ENCODE results near the gene CD200. TPM values are rescaled to one million over a fixed set of nuclear protein-coding genes. Genes with fewer than 3 reads are reported as not detected.

The CD200 gene
- total and polyA plus RNA-seq, 10 of the 15 experiments (the other 5 are each of a cell fraction or from before 2014, with no cell fraction given) = 21.2 to 84.3 (median 33.2) TPM

DNA sequence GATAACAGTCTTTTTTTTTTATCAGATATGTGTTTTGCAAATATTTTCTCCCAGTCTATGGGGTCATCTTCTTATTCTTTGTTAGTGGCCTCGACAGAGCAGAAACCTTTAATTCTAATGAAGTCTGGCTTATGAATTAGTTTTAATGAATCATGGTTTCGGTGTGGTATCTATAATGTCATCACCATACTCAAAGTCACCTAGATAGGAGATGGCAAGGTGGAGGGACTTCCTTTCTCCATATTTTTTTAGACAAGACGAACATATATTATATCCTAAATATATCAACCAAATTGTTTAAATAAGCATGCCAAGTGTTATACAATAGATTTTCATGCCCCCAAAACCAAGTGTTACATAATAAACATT lies 60.4 kb downstream of the CD200 start:
- no peak for ATAC-seq
- Histone ChIP-seq H3K79me2 (ENCODE audit: control insufficient read depth, insufficient read depth, low read length) (no peaks in the 10 kb centered on the region), H3K4me2 (ENCODE audit: control insufficient read depth, insufficient read depth) (no peak overlapping the region), H2AFZ (ENCODE audit: control insufficient read depth, low read depth, low read length) (no peak overlapping the region), H3K4me3 (no peak overlapping the region), H3K9me3 (replicated peaks; ENCODE audit: control insufficient read depth, insufficient read depth, low read length) (no peaks in the 10 kb centered on the region; the same call in 1 of the 3 replicates), H3K9ac (ENCODE audit: control insufficient read depth, insufficient read depth, low read length) (no peak overlapping the region), H3K36me3 (ENCODE audit: control insufficient read depth in 2 of 2, insufficient read depth in 2 of 2, low read length in 1 of 2) (no peaks in the 10 kb centered on the region), H3K27me3 (replicated peaks in 1 of 2; ENCODE audit: control insufficient read depth in 2 of 2, insufficient read depth in 2 of 2, low read length in 1 of 2) (no peaks in the 10 kb centered on the region), H3K4me1 (ENCODE audit: control insufficient read depth, insufficient read depth, low read length) (peaks cover 6% of the 10 kb centered on the region; the same call in 1 of the 2 replicates), H4K20me1 (ENCODE audit: control insufficient read depth, insufficient read depth) (no peaks in the 10 kb centered on the region), H3K27ac (ENCODE audit: control insufficient read depth, insufficient read depth) (no peak overlapping the region)
- SMC1A ChIA-PET (ENCODE audit: uncharacterized antibody, unreplicated experiment) = interaction anchor here (1.9 kb wide), 1 partner anchor 11 kb away, joined by 5 read pairs; no protein-coding TSS in a partner anchor
- WGBS (ENCODE audit: insufficient coverage, insufficient replicate concordance, low lambda C conversion rate, missing lambda C conversion rate) = 48% methylated on average over 3 of the region's 3 CpGs
- intact Hi-C loops (cut with micrococcal nuclease; ENCODE audit: unreplicated experiment) (no loop called here), in situ Hi-C loops (cut with MboI) (no loop called here)
- CTCF ChIA-PET = interaction anchor here (0.9 kb wide), 1 partner anchor 27 kb away, joined by 3 read pairs; no protein-coding TSS in a partner anchor
- POLR2A ChIA-PET = no interaction called here
- RAD21 ChIA-PET (ENCODE audit: unreplicated experiment) = interaction anchor here (0.8 kb wide), 1 partner anchor 30 kb away, joined by 3 read pairs; no protein-coding TSS in a partner anchor
- no TSS peak for BruUV-seq (replicated peaks)
- DNase-seq (ENCODE audit: low read depth, low spot score) = no peak
- FAIRE-seq = no peak
- TF ChIP-seq, protein P1, sequence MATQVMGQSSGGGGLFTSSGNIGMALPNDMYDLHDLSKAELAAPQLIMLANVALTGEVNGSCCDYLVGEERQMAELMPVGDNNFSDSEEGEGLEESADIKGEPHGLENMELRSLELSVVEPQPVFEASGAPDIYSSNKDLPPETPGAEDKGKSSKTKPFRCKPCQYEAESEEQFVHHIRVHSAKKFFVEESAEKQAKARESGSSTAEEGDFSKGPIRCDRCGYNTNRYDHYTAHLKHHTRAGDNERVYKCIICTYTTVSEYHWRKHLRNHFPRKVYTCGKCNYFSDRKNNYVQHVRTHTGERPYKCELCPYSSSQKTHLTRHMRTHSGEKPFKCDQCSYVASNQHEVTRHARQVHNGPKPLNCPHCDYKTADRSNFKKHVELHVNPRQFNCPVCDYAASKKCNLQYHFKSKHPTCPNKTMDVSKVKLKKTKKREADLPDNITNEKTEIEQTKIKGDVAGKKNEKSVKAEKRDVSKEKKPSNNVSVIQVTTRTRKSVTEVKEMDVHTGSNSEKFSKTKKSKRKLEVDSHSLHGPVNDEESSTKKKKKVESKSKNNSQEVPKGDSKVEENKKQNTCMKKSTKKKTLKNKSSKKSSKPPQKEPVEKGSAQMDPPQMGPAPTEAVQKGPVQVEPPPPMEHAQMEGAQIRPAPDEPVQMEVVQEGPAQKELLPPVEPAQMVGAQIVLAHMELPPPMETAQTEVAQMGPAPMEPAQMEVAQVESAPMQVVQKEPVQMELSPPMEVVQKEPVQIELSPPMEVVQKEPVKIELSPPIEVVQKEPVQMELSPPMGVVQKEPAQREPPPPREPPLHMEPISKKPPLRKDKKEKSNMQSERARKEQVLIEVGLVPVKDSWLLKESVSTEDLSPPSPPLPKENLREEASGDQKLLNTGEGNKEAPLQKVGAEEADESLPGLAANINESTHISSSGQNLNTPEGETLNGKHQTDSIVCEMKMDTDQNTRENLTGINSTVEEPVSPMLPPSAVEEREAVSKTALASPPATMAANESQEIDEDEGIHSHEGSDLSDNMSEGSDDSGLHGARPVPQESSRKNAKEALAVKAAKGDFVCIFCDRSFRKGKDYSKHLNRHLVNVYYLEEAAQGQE (IDR thresholded peaks at IDR 0.05; ENCODE audit: low read depth, low read length) = no peak
- TF ChIP-seq RB1 (IDR thresholded peaks at IDR 0.05; ENCODE audit: borderline replicate concordance) (no peak), PAX5 (IDR thresholded peaks at IDR 0.05; ENCODE audit: borderline replicate concordance, low read depth, low read length) (no peak), E2F4 (IDR thresholded peaks at IDR 0.05; ENCODE audit: low read depth, low read length) (no peak), IRF4 (IDR thresholded peaks at IDR 0.05; ENCODE audit: low read depth, low read length) (no peak), PBX3 (IDR thresholded peaks at IDR 0.05; ENCODE audit: insufficient replicate concordance, low read depth, low read length) (no peak), GATAD2B (conservative IDR thresholded peaks at IDR 0.05; ENCODE audit: low read depth) (no peak), NR2F1 (conservative IDR thresholded peaks at IDR 0.05) (no peak), RBBP5 (conservative IDR thresholded peaks at IDR 0.05) (no peak)
- TF ChIP-seq, protein P2, sequence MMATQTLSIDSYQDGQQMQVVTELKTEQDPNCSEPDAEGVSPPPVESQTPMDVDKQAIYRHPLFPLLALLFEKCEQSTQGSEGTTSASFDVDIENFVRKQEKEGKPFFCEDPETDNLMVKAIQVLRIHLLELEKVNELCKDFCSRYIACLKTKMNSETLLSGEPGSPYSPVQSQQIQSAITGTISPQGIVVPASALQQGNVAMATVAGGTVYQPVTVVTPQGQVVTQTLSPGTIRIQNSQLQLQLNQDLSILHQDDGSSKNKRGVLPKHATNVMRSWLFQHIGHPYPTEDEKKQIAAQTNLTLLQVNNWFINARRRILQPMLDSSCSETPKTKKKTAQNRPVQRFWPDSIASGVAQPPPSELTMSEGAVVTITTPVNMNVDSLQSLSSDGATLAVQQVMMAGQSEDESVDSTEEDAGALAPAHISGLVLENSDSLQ (IDR thresholded peaks at IDR 0.05) = no peak
- TF ChIP-seq, protein P3, sequence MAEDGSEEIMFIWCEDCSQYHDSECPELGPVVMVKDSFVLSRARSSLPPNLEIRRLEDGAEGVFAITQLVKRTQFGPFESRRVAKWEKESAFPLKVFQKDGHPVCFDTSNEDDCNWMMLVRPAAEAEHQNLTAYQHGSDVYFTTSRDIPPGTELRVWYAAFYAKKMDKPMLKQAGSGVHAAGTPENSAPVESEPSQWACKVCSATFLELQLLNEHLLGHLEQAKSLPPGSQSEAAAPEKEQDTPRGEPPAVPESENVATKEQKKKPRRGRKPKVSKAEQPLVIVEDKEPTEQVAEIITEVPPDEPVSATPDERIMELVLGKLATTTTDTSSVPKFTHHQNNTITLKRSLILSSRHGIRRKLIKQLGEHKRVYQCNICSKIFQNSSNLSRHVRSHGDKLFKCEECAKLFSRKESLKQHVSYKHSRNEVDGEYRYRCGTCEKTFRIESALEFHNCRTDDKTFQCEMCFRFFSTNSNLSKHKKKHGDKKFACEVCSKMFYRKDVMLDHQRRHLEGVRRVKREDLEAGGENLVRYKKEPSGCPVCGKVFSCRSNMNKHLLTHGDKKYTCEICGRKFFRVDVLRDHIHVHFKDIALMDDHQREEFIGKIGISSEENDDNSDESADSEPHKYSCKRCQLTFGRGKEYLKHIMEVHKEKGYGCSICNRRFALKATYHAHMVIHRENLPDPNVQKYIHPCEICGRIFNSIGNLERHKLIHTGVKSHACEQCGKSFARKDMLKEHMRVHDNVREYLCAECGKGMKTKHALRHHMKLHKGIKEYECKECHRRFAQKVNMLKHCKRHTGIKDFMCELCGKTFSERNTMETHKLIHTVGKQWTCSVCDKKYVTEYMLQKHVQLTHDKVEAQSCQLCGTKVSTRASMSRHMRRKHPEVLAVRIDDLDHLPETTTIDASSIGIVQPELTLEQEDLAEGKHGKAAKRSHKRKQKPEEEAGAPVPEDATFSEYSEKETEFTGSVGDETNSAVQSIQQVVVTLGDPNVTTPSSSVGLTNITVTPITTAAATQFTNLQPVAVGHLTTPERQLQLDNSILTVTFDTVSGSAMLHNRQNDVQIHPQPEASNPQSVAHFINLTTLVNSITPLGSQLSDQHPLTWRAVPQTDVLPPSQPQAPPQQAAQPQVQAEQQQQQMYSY (CRISPR knock-in tag; IDR thresholded peaks at IDR 0.05) = no peak
- TF ChIP-seq, protein P4, sequence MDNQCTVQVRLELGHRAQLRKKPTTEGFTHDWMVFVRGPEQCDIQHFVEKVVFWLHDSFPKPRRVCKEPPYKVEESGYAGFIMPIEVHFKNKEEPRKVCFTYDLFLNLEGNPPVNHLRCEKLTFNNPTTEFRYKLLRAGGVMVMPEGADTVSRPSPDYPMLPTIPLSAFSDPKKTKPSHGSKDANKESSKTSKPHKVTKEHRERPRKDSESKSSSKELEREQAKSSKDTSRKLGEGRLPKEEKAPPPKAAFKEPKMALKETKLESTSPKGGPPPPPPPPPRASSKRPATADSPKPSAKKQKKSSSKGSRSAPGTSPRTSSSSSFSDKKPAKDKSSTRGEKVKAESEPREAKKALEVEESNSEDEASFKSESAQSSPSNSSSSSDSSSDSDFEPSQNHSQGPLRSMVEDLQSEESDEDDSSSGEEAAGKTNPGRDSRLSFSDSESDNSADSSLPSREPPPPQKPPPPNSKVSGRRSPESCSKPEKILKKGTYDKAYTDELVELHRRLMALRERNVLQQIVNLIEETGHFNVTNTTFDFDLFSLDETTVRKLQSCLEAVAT (IDR thresholded peaks at IDR 0.05) = no peak

Data from GM12878 (cell line).